Stimulated activated memory B cell treated with anti-CD40 and anti-IgM and Interleukin-4, amounts not matched to agents 10 μg/mL and 1 μg/mL and 100 μg/mL, for 72 hours (primary cell): ENCODE results near the gene HOXA7.
A peak's percentile ranks its signal among the peaks of the same experiment; 100 is the strongest.

Experiments used
- ATAC-seq: fragments of 150-1000 bp; cut with Tn5 transposase; 2 replicates; pipeline ENCODE4 v1.10.0; 2021
- H3K27ac Mint-ChIP-seq: one replicate; pipeline ENCODE4 v1.8.0; 2022; ENCODE audit warnings: mild to moderate bottlenecking, mixed read lengths
- H3K27me3 Mint-ChIP-seq: one replicate; pipeline ENCODE4 v1.8.0; 2022; ENCODE audit warnings: mixed read lengths
- H3K36me3 Mint-ChIP-seq: one replicate; pipeline ENCODE4 v1.8.0; 2022; ENCODE audit warnings: mixed read lengths
- H3K4me1 Mint-ChIP-seq: one replicate; pipeline ENCODE4 v1.8.0; 2022; ENCODE audit warnings: mixed read lengths
- H3K4me3 Mint-ChIP-seq: one replicate; pipeline ENCODE4 v1.8.0; 2022; ENCODE audit warnings: mild to moderate bottlenecking, moderate library complexity, mixed read lengths
- H3K9me3 Mint-ChIP-seq: one replicate; pipeline ENCODE4 v1.8.0; 2022; ENCODE audit warnings: mixed read lengths

HOXA7 gene

DNA sequence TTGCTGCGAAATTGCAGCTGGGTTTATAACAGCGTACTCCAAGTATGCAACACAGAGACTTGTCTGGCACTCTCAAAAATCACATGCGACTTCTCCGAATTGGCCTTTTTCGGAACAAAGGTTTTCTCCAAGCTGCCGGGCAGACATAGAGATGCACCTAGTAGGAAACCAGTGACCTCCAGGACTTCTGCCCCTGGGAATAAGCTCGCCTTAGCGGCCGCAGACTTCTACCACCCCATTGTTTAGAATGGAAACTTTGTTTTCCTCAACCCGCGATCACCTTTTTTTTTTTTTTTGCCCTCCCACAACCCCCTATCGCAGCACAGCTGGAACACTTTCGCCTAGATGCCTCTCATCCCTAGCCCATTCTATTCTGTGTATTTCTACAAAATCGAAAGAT lies 22.6 kb upstream of the HOXA7 start:
- peaks cover 94% of the 10 kb centered on the region for H3K27me3 Mint-ChIP-seq
- H3K4me1 Mint-ChIP-seq, result peaks cover 24% of the 10 kb centered on the region
- no peak for ATAC-seq
- no peak overlapping the region for H3K27ac Mint-ChIP-seq
- H3K4me3 Mint-ChIP-seq, result no peak overlapping the region
- no peaks in the 10 kb centered on the region for H3K36me3 Mint-ChIP-seq
- H3K9me3 Mint-ChIP-seq, result no peaks in the 10 kb centered on the region

DNA sequence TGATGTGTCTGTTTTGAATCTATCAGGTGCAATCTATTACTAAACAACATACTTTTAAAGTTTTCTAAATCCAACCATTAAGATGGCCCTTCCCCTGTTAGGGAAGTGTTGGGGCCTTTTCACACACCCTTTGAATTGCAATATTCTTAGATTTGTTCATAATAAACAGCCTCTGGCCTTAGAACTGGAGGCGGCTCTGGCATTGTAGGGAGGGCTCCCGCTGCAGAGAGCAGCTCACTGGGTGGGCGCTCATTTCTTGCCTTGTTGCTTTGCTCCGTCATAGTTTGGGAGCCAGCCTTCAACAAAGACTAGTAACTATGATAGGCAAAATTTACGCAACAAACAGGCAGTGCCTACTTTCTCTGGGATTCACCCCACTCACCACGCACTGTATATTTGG lies 21.9 kb upstream of the HOXA7 start:
- ATAC-seq, result no peak
- H3K27me3 Mint-ChIP-seq, result peaks cover 92% of the 10 kb centered on the region
- H3K4me1 Mint-ChIP-seq, result peaks cover 24% of the 10 kb centered on the region
- no peaks in the 10 kb centered on the region for H3K36me3 Mint-ChIP-seq
- H3K9me3 Mint-ChIP-seq, result no peaks in the 10 kb centered on the region
- H3K27ac Mint-ChIP-seq, result no peak overlapping the region
- H3K4me3 Mint-ChIP-seq, result no peak overlapping the region

DNA sequence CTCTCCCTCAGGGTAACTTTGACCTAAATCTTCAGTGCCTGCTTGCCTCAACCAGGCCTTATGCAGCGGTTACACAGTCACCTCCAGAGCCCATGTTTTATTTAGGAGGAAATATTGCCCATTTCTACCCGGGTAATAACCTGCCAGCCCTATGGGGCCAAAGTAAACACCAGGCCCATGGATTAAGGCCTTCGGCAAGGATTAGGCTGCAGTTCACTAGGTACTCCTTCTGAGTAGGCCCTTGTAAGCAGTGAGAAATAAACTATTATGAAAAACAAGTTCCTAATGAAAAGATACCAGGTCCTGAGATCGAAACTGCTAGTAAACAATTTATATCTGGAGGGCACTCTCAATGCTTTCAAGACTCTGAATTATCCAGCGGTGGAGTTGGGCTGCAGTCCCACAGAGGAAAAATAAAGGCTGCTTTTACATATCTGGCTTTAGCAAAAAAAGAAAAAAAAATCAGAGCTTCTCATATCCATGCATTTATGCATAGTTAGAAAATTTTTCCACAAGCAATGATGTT lies 21.4 kb upstream of the HOXA7 start:
- Mint-ChIP-seq H3K36me3 (no peaks in the 10 kb centered on the region), H3K27ac (no peak overlapping the region), H3K4me3 (no peak overlapping the region), H3K27me3 (peaks cover 89% of the 10 kb centered on the region), H3K4me1 (peaks cover 22% of the 10 kb centered on the region), H3K9me3 (no peaks in the 10 kb centered on the region)
- no peak for ATAC-seq

DNA sequence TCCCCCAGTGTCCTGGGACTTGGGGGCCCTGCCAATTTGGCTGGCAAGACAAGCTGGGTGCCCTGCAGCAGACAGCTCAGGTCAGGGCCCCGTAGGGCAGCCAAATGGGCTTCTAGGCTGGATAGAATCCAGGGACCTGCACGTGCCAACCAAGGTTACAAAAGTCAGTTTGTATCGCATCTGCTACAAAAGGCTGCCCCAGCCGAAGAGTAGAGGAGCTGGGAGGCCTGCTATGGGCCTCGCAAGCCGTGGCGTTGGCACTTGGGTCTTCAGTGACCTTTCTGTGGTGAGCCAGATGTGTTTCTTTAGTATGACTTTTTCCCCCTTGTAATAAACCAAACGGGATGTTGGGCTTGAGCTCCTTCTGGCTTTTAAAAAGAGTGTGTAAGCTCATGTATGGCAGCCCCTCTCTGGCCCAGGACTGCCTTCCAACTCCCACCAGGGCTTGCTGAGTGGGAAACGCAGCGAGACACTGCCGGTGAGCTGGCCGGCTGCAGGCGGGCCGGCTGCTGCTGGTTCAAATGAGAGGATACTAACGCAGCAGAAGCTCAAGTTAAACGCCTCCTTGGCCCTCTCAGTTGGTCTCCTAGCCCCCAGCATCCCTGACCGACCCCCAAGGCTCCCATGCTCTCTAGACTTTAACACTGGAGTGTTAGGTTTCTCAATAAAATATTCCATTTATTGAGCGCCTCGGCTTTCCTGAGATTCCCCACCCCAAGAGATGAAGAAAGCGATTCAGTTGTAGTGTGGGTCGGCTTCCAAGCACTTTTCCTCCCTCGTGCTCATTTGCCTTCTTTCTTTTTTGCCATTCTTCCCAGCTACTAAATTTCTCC lies 20.7 kb upstream of the HOXA7 start:
- Mint-ChIP-seq H3K27ac (no peak overlapping the region), H3K9me3 (no peaks in the 10 kb centered on the region), H3K27me3 (peaks cover 89% of the 10 kb centered on the region), H3K4me1 (peaks cover 22% of the 10 kb centered on the region), H3K4me3 (no peak overlapping the region), H3K36me3 (no peaks in the 10 kb centered on the region)
- no peak for ATAC-seq

DNA sequence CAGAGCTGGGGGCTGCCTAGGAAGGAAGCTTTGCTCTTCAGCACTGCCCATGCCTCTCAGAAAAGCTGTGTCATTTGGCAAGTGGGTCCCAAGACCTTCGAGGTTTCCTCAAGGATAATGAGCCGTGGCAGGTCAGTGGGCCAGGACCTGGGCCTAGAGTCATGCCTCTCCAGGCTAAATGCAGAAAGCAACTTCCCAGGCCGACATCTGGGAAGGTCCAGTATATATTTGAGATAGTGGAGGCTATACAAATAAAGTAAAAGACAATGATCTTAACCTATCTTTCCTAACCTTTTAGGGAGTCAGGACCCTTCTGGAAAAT lies 20.0 kb upstream of the HOXA7 start:
- no peak overlapping the region for H3K27ac Mint-ChIP-seq
- no peaks in the 10 kb centered on the region for H3K36me3 Mint-ChIP-seq
- peaks cover 89% of the 10 kb centered on the region for H3K27me3 Mint-ChIP-seq

DNA sequence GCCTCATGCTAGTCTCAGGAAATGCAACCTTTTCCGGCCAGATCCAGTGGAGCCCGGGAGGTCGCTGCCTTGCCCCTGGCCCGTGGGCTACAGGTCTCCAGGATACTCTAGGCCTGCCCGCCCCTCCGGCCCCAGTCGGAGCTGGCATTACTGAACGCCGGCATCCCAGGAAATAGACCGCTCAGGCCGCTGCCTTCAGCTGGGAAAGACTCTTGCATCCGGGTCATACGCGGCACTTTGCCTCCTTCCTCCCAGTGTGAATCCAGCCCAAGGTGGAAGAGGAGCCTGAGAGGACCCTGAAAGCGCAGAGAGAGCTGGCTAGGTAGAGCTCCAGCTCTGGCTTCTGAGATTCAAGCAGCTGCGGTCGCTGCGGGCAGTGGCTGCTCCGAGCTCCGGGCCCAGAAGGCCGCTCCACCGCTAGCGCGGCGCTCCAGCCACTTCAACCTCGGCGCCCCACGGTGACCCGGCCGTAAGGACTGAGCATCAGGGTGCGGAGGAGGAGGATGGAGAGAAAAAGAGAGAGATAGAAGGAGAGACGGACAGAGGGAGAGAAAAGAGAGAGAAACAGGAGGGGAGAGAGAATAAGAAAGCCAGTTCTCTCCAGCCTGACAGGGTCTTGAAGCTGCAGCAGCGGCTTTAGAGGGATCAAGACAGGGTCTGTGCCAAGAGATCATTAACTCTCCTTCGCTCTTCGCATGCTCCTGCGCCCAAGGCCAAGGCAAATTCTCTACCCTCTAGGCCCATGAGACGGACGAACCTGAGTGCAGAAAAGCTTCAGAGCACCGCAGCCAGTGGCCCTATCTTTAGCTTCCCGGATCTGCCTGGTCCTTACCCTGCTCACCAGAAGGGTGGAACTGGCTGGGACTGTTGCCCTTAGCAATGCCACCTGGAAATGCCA lies 19.4 kb upstream of the HOXA7 start:
- H3K9me3 Mint-ChIP-seq, result no peaks in the 10 kb centered on the region
- no peak overlapping the region for H3K4me3 Mint-ChIP-seq
- H3K4me1 Mint-ChIP-seq, result peaks cover 32% of the 10 kb centered on the region
- H3K27me3 Mint-ChIP-seq, result peaks cover 89% of the 10 kb centered on the region
- ATAC-seq, result no peak
- H3K36me3 Mint-ChIP-seq, result no peaks in the 10 kb centered on the region
- no peak overlapping the region for H3K27ac Mint-ChIP-seq

More for the DNA sequence above, 20.0 kb upstream of the HOXA7 start:
- H3K9me3 Mint-ChIP-seq, result no peaks in the 10 kb centered on the region
- peaks cover 29% of the 10 kb centered on the region for H3K4me1 Mint-ChIP-seq
- H3K4me3 Mint-ChIP-seq, result no peak overlapping the region
- ATAC-seq, result no peak

DNA sequence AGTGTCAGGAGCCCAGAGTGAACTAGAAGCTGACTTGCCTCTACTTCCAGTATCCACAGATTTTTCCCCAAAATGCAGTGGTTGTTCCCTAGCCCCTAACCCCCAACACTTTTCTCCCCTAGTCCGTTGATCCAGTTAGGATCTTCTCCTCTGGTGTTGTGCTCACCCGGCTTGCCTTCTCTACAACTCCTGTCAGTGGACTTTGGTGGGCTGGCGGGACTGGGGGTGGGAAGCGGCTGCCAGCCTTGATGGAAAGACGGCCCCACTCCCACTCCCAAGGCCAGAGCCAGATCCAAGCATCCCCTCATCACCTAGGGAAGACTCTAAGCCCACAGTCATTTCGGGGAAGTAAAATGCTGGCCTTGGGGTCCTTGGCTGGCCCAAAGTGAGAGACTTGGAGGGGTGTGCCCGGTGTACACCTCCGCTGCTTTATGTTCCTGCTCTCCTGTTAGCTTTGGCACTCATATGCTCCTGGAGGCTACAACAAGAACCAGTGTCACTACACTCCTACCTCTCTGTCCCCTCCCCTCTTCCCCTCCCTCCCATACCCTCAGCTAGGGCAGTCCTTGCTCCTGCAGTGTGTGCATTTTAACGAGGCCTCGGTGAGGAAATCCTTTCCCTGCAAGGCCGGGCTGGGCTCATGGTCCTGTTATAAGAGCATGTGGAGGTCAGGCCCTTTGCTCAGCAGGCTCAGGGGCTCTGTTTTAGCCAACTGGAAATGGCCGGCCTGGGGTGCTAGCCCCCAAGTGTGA lies 18.6 kb upstream of the HOXA7 start:
- Mint-ChIP-seq H3K4me1 (peaks cover 26% of the 10 kb centered on the region), H3K36me3 (no peaks in the 10 kb centered on the region), H3K27me3 (peaks cover 89% of the 10 kb centered on the region), H3K27ac (no peak overlapping the region), H3K4me3 (peak overlapping the region; percentile 56), H3K9me3 (no peaks in the 10 kb centered on the region)
- ATAC-seq, result no peak

DNA sequence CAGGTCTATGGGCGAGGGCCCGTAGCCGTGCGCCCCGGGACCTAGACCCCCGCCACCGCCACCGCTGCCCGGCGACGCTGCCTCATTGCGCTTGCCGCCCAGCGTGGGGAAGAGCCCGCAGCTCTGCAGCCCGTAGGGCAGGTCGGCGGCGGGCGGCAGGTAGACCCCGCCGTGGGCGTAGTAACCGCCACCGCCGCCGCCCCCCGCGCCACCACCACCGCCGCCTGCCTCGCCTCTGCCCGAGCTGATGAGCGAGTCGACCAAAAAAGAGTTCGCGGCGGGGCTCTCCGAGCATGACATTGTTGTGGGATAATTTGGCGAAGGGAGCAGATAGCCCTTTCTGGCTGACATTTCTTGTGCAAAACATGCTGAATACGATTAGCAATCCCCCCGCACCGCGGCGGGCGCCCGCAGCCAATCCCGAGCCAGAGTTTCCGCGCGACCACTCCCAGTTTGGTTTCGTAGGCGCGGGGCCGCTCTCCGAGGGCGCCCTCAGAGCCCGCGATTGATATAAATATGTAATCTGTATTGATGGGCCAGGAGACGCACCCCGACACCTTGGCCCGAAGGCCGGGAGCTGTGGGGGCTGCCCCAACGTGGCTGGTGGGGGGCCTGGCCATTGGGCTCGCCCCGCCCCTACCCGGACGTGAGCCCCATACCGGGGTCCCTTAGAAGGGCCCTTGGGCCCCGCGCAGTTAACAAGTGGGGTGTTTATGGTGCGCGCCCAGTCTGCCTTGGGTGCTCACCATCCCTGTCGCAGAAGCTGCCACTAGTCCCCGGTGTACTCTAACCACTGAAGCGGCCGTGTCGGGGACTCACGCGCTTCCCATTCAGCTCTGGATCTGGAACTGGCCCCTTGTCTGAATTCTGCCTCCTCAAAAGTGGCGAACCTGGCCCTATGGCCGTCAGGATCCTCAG lies 17.7 kb upstream of the HOXA7 start, which contains the start of gene HOXA10:
Gene HOXA10 (minus strand): TSS at position 365 of the 918 bp plus-strand sequence. CDS start 14 bp downstream, at position 351.
- Mint-ChIP-seq H3K9me3 (no peaks in the 10 kb centered on the region), H3K4me1 (peaks cover 18% of the 10 kb centered on the region), H3K27ac (no peak within 1 kb of the TSS), H3K27me3 (peaks cover 83% of the 10 kb centered on the region), H3K36me3 (no peaks in the 10 kb centered on the region), H3K4me3 (peak within 1 kb of the TSS; percentile 56)
- no peak for ATAC-seq

DNA sequence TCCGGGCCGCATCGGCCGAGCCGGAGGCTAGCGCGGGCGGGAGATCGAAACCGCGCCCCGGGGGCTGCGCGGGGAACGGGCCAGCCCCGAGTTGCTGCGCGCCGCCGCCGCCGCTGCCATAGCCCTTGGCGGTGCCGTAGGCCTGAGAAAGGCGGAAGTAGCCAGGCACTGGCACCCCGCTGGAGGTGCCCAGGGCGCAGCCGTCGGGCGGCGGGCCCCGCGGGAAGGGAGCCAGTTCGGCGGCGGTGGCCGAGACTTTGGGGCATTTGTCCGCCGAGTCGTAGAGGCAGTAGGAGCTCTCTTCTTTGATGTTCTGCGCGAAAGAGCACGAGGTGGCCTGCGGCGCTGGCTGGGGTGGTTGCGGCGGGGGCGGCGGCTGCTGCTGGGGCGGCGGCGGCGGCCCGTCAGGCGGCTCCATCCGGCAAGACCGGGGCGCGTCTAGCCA lies 17.1 kb upstream of the HOXA7 start:
- peaks cover 23% of the 10 kb centered on the region for H3K4me1 Mint-ChIP-seq
- H3K27me3 Mint-ChIP-seq, result peaks cover 83% of the 10 kb centered on the region
- no peaks in the 10 kb centered on the region for H3K36me3 Mint-ChIP-seq
- no peak overlapping the region for H3K27ac Mint-ChIP-seq
- H3K4me3 Mint-ChIP-seq, result no peak overlapping the region
- no peaks in the 10 kb centered on the region for H3K9me3 Mint-ChIP-seq
- ATAC-seq, result peak; percentile 59

DNA sequence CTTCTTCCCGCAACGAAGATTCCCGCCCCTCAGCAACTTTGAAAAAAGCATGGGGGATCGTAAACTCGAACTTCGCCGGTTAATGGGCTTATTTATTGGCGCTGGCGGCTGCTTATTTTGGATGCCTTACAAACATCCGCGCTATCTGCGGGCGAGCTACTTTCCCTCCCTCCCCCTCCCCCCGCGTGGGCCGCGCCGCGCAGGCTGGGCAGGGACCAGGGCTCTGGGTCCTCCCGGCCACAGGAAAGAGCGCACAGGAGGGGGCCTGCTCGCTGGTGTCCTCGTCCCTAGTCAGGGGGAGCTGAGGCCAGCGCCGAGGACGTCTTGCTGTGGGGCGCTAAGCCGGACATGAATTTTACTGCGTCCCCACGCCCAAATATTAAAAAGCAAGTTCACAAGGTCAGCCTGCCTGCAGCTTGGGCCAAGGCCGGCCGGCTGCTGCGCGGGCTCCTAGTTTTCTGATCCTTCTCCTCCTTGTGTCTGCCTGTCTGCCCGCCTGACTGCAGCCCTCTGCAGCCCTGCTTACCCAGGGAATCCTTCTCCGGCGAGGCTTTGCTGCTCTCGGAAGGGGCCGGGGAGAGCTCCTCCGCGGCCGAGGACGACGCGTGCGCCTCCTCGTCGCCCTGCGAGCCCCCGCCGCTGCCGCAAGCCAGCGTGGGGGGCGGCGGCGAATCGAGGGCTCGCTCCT lies 16.5 kb upstream of the HOXA7 start:
- peak overlapping the region; percentile 23 for H3K4me3 Mint-ChIP-seq
- no peaks in the 10 kb centered on the region for H3K9me3 Mint-ChIP-seq
- ATAC-seq, result no peak
- H3K36me3 Mint-ChIP-seq, result no peaks in the 10 kb centered on the region
- H3K27me3 Mint-ChIP-seq, result peaks cover 83% of the 10 kb centered on the region
- no peak overlapping the region for H3K27ac Mint-ChIP-seq
- peaks cover 25% of the 10 kb centered on the region for H3K4me1 Mint-ChIP-seq

DNA sequence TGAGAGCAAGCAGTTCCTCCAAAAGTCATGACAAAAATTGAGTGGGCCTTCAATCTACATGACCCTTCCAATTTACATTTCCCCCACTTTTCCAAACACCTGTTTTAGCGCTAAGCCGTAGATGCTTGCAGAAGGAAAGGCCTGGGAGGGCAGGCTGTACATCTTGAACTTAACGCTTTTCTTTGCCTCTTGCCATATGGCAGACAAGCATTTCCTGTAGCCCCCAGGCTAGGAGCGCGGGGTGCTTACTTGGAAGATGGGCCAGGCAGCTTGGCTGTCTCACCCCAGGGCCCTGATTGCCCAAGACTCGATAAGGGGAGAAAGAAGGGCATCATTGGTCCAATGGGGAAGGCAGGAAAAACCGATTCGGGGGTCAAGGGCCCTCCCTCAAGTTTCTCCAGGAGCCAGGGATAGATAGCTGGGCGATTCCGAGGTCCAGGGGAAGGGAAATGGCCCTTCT lies 15.9 kb upstream of the HOXA7 start:
- Mint-ChIP-seq H3K36me3 (no peaks in the 10 kb centered on the region), H3K4me3 (peak overlapping the region; percentile 47), H3K27me3 (peaks cover 83% of the 10 kb centered on the region), H3K27ac (no peak overlapping the region), H3K9me3 (no peaks in the 10 kb centered on the region), H3K4me1 (peaks cover 25% of the 10 kb centered on the region)
- no peak for ATAC-seq

DNA sequence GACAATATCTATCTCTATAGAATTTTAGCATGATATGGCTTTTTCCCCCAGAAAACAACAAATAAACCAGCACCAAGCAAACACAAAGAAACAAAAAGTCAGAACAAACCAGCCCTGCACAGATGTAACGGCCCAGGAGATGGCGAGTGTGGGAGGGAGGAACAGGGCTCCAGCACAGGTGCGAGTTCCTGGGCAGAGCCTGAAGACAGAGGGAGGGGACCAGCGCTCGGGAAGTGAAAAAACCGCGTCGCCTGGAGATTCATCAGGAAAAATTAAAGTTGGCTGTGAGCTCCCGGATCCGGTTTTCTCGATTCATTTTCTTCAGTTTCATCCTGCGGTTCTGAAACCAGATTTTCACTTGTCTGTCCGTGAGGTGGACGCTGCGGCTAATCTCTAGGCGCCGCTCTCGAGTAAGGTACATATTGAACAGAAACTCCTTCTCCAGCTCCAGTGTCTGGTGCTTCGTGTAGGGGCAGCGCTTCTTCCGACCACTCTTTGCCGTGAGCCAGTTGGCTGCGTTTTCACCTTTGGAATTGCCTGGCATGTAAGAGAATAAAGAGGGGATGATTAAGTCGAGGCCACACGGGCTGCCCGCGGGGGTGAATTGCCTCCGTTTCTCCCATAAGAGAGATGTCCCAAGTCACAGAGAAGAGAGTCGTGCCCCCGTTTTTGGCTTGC lies 15.3 kb upstream of the HOXA7 start:
- H3K4me1 Mint-ChIP-seq, result peaks cover 25% of the 10 kb centered on the region
- no peak overlapping the region for H3K4me3 Mint-ChIP-seq
- no peaks in the 10 kb centered on the region for H3K9me3 Mint-ChIP-seq
- ATAC-seq, result no peak
- H3K27ac Mint-ChIP-seq, result no peak overlapping the region
- H3K27me3 Mint-ChIP-seq, result peaks cover 83% of the 10 kb centered on the region
- no peaks in the 10 kb centered on the region for H3K36me3 Mint-ChIP-seq

DNA sequence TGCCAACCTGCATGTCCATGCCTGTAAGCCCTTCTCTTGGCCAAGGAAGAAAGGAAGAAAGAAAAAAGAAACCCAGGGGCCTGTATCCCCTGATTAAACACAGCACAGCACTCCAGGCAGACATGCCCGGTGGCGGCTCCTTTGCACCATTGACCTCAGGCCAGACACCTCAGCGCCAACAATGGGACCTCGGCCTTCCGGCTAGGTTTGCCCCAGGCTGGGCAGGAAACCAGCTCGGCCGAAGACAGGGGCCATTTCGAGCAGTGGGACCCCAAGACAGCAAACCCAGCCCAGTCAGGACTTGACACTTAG lies 14.8 kb upstream of the HOXA7 start:
- no peaks in the 10 kb centered on the region for H3K36me3 Mint-ChIP-seq
- no peak for ATAC-seq
- H3K27ac Mint-ChIP-seq, result no peak overlapping the region
- H3K27me3 Mint-ChIP-seq, result peaks cover 80% of the 10 kb centered on the region
- H3K9me3 Mint-ChIP-seq, result no peaks in the 10 kb centered on the region
- no peak overlapping the region for H3K4me3 Mint-ChIP-seq
- H3K4me1 Mint-ChIP-seq, result peaks cover 25% of the 10 kb centered on the region
